NCI-H2196 (cell line): ENCODE data around the gene SIVA1.

Experiments
- DNase-seq: peaks from one replicate; lab custom pipeline; 2025; ENCODE audit not compliant: unreplicated experiment; lab: John Stamatoyannopoulos, UW

The SIVA1 gene, protein sequence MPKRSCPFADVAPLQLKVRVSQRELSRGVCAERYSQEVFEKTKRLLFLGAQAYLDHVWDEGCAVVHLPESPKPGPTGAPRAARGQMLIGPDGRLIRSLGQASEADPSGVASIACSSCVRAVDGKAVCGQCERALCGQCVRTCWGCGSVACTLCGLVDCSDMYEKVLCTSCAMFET

DNA sequence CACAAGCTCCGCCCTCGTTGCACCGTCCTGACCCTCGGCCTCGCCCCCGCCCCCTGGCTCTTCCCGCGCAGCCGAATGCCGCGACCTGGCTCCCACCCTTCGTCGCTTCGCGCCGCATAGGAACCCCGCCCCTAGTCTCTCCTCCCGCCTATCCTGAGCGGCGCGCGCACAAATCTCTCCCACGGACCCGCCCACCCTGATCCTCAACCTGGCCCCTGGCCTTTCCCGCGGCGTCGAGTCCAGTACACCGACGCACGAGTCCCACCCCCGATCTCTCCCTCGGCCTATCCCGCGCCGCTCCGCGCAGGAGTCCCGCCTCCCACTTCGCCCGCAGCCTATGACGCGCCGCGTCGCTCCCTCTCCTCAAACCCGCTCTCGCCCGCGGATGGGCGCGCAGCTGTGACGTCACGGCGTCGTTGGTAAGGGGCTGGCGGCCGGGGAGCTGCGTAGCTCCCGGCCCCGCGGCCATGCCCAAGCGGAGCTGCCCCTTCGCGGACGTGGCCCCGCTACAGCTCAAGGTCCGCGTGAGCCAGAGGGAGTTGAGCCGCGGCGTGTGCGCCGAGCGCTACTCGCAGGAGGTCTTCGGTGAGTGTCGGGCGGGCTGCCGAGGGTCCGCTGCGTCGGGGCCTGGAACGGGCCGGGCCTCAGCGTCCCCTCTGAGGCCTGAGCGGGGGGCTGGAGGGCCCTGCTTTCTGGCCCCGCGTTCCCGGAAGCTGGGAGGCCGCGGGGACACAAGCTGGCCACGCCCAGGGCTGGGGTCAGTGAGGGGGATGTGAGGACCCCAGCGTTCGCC, at the start of gene SIVA1:
Gene SIVA1 (plus strand): TSS at position 413 of the 793 bp plus-strand sequence. CDS start 55 bp downstream, at position 468.
- peak; percentile 99 for DNase-seq

DNA sequence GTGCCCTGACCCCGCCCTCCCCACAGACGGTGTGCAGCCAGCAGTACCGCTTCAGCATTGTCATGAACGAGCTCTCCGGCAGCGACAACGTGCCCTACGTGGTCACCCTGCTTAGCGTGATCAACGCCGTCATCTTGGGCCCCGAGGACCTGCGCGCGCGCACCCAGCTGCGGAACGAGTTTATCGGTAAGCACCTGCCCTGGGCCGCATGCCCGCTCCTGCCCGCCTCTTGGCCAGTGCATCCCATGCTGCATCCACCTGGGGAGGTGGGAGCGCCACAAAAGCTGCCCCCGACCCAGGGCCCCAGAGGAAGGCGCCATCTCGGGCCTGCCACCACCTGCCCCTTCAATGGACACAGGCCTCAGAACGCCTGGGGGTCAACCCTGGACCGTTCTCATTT, 49.7 kb upstream of the SIVA1 start:
- no peak for DNase-seq

DNA sequence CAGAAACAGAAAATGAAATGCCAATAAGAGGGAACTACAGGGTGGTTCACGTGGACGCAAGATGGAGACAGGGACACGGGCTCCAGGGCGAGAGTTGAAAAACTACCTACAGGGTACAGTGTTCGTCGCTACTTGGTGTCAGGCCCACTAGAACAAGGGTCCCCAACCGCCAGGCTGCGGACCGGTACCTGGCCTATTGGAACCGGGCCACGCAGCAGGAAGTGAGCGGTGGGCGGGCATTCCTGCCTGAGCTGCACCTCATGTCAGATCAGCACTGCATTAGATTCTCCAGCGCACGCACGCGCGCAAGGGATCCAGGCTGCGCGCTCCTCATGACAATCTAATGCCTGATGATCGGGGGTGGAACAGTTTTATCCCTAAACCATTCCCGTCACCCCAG, 48.7 kb upstream of the SIVA1 start:
- no peak for DNase-seq

DNA sequence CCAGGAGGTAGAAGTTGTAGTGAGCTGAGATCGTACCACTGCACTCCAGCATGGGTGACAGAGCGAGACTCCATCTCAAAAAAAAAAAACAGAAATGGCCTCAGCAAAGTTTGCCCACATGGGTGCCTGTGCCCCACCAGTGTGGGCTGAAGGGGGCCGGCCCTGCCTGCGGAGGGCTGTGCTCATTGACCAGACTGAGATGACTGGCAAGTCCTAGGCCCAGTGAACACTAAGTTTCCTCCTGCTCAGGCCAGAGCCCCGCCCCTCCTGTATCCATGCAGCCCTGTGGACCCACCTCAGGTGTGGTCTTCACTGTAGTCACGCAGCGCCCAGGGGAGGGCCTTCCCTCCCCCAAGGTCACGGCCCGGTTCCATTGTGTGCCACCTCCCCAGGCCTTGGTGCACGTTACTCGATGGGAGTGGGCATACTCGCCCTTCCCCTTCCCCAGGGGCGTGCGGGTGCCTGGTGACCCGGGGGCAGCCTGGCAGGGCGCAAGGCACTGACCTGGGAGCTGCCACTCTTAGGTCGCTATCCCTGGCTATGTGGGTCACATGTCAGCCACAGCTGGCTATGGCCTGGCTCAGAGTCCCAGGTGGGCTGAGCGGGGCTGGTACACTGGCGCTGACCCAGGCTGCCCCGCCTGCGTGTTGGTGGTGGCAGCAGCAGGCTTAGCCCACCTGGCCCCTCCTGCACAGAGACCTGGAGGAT, 47.5 kb upstream of the SIVA1 start:
- DNase-seq, result no peak

DNA sequence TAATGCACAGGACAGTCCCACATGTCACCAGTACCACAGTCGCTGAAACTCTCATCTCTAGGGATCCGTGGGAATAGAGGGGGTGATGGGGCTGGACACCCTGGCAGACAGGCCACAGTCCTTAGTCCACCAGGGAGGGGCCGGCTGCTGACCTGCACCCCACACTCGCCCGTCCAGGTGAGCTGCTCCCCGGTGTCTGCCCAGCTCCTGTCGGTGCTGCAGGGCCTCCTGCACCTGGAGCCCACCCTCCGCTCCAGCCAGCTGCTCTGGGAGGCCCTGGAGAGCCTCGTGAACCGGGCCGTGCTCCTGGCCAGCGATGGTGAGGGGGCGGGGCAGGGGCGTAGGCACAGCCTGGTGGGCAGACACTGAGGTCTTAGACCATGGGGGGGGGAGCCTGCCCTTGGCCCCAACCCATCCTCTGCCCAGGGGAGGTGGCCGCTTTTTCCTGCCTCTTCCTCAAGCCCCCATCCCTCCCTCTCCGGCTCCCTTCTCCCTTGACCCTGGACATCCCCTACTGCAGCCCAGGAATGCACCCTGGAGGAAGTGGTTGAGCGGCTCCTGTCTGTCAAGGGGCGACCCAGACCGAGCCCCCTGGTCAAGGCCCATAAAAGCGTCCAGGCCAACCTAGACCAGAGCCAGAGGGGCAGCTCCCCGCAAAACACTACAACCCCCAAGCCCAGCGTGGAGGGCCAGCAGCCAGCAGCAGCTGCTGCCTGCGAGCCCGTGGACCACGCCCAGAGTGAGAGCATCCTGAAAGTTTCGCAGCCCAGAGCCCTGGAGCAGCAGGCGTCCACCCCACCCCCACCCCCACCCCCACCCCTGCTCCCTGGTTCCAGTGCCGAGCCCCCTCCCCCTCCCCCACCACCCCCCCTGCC, 46.0 kb upstream of the SIVA1 start:
- DNase-seq, result no peak

DNA sequence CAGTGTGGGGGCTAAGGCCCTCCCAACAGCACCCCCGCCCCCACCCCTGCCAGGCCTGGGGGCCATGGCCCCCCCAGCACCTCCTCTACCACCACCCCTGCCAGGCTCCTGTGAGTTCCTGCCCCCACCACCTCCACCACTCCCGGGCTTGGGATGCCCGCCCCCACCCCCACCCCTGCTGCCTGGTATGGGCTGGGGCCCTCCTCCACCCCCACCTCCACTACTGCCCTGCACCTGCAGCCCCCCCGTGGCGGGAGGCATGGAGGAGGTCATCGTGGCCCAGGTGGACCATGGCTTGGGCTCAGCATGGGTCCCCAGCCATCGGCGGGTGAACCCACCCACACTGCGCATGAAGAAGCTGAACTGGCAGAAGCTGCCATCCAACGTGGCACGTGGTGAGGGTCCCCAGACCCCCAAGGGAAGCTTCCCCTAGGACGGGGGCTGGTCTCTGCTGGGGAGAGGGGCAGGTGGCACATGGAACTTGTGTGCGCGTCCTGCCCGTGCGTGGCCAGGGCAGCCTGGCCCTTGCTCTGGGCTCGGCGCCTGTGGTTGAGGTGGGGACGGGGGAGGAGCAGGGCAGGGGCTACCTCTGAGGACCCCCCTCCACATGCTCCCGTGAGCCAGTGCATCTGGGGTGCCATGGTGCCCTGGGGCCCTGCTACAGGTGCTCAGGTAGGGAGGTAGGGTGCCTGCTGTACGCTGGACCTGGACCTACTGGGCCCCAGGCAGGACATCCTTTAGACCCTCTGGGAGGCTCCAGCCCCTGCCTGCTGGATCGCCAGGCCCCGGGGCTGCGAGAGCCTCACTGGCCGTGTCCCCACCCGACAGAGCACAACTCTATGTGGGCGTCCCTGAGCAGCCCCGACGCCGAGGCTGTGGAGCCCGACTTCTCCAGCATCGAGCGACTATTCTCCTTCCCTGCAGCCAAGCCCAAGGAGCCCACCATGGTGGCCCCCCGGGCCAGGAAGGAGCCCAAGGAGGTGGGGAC, 45.0 kb upstream of the SIVA1 start:
- DNase-seq, result no peak

DNA sequence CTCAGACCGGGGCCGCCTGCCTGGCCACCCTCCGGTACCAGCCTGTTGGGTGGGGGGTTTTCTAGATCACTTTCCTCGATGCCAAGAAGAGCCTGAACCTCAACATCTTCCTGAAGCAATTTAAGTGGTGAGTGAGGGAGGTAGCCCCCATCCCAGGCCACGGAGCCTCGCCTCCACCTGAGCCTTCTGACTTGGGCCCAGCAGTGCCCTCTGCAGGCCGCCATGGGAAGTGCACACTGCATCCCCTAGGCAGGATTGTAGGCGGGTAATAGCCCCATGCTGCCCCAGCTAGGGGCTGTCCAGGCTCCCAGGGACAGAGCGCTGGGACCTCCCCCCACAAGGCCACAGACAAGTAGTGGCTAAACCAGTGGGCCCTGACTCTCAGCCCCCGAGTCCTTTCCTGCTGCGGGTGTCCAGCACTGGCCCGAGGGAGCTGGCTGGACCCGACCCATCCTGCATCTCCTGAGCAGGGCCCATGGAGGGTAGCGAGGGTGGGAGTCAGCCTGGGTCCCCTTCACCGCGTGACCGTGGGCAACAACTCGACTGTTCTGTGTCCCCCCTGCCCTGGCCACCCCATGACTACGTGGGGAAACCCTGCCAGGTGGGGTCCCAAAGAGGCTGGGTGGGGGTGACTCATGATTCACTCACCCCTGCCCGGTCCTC, 44.2 kb upstream of the SIVA1 start:
- peak; percentile 42 for DNase-seq

DNA sequence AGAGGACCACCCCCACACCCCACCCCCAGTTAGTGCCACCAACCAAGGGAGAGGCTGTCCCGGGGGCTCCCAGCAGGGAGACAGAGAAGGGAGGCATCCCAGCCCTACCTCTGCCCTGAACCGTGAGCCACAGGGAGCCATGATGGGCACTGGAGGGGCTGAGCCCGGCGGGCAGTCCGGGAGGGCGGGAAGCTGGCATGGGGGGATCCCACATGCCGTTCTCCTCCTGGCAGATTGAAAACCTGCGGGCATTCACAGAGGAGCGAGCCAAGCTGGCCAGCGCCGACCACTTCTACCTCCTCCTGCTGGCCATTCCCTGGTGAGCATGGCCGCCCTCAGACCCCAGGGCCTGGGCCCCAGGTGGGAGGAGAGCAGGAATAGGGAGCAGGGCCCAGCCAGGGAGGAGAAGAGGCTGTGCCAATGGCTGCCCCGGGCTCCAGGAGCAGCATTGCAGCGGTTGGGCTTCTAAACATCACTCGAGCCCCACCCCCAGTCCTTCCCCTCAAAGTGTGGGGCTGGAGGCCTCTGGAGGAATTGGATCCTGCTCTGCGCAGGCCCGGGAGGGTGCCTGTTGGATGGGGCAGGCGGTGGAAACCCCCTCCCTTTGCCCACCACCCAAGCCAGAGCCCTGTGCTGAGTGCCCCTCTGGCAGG, 43.4 kb upstream of the SIVA1 start:
- DNase-seq, result no peak

DNA sequence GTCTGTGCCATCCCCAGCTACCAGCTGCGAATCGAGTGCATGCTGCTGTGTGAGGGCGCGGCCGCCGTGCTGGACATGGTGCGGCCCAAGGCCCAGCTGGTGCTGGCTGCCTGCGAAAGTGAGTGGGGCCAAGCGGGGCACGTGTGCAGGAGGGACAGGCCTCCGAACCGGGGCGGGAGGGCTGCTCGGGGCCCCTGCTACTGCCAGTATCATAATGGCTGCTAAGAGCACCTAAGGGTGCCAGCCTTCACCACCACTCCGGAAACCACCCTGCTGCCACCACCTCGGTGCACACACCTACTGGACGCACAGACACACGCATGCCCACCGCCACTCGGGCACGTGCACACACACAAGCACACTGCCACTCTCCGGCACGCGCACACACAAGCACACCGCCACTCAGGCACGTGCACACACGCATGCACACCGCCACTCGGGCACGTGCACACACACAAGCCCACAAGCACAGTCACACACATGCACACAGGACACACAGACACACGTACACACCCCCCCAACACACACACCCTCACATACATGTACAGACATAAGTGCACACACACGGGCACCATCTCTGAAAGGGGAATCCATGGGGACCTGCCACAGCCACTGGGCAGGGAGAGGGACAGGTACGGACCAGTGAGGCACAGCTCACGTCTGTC, 42.7 kb upstream of the SIVA1 start:
- DNase-seq, result no peak

DNA sequence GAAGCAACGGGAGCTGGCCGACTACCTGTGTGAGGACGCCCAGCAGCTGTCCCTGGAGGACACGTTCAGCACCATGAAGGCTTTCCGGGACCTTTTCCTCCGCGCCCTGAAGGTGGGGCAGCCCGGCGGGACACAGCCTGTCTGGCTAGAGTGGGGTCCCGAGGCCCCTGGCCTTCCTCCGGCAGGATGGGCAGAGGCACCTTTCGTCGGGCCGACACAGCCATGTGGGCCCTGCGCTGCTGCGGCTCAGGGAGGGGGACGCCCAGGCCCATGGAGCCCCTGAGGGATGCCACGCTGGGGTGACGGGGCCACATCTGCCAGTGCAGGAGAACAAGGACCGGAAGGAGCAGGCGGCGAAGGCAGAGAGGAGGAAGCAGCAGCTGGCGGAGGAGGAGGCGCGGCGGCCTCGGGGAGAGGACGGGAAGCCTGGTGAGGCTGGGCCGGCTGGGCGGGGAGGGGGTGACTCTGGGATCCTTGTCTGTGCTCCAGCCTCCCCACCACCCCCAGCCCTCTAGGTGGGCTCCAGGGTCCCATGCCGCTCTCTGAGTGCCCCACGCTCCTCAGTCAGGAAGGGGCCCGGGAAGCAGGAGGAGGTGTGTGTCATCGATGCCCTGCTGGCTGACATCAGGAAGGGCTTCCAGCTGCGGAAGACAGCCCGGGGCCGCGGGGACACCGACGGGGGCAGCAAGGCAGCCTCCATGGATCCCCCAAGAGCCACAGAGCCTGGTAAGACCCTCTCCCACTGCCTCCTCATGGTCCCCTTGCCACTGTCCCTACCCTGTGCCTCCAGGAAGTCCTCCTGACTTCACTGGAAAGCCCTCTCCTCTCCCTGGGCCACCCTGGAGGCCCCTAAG, 39.8 kb upstream of the SIVA1 start:
- no peak for DNase-seq

DNA sequence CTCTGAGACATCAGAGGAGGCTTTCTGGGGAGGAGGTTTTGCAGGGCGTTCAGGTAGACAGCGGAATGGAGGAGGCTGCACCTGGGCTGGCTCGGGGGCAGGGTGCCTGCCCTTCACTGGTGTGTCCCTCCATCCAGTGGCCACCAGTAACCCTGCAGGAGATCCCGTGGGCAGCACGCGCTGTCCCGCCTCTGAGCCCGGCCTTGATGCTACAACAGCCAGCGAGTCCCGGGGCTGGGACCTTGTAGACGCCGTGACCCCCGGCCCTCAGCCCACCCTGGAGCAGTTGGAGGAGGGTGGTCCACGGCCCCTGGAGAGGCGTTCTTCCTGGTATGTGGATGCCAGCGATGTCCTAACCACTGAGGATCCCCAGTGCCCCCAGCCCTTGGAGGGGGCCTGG, 38.9 kb upstream of the SIVA1 start:
- DNase-seq, result no peak

DNA sequence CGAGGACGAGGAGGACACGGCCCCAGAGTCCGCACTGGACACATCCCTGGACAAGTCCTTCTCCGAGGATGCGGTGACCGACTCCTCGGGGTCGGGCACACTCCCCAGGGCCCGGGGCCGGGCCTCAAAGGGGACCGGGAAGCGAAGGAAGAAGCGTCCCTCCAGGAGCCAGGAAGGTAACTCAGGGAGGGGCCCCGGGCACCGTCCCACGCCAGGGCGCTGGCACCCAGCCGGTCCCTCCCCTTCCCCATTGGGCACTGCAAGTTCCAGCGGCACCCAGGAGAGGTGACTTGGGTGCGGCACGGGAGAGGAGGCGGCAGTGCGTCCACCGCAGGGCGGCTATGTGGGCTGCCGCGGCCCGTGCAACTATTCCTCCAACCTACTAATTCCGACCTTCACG, 38.3 kb upstream of the SIVA1 start:
- no peak for DNase-seq

DNA sequence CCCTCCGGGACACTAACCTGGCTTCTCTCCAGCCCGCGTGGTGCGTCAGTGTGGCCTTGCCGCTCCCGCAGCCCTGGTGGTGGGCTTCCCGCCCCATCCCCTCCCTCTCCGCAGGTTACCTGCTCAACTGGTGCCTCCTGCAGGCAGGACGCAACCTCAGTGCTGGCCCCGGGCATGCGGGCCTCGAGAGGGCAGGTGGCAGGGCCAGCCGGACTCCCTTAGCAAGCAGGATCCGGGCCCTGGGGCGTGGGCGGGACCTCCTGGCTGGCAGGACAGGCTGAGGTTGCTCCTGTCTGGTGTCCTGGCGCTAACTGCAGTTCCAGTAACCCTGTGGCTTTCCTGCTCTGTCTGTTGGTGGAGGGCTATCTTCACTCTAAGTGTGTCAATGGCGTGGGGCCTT, 37.5 kb upstream of the SIVA1 start:
- DNase-seq, result no peak

DNA sequence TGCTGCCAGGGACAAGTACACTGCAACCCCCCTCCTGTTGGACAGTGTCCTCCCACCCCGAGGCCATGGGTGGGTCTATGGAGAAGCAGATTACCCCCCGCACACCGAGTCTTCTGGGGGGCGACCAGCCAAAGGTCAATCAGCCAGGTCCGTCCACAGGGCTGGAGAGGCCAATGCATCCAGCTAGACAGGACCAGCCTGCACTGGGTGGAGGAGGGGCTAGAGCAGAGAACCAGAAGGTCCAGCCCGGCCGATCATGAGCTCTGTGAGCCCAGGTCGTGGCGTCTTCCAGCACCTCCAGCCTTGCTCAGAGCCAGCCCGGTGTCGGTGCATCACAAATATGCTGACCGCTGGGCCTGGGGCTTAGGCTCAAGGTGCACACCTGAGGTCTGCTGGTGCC, 37.1 kb upstream of the SIVA1 start:
- DNase-seq, result no peak

DNA sequence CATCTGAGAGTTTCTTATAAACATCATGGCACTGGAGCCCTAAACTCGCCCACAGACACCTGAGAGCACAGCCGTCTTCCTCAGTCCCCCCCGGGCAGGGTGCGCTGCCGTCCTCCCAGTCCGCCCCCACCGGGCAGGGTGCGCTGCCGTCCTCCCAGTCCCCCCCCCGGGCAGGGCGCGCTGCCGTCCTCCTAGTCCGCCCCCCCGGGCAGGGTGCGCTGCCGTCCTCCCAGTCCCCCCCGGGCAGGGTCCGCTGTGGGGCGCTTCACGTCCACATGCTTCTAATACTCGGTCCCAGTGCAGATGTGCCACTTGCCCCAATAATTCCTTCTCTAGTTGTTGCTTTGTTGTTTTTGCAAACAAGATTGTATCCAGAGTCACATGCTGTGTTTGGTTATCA, 35.8 kb upstream of the SIVA1 start:
- no peak for DNase-seq

DNA sequence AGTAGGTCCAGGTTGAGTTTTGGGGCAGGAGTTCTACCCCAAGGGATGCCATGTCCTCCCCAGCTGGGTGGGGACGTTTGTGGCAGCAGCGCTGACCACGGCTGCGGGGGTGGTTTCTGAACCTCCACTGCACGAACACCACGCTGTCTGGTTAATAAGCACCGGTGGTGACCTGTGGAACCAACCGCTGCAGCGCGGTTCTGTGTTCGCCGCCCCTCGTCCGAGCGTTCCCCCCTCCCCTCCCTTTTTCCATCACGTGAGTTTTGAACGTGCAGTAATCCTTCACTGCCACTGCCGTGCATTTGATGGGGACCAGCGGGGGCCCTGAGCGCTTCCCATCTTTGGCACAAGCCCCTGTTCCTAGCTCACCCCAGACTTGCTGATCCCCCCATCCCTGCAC, 35.3 kb upstream of the SIVA1 start:
- no peak for DNase-seq

DNA sequence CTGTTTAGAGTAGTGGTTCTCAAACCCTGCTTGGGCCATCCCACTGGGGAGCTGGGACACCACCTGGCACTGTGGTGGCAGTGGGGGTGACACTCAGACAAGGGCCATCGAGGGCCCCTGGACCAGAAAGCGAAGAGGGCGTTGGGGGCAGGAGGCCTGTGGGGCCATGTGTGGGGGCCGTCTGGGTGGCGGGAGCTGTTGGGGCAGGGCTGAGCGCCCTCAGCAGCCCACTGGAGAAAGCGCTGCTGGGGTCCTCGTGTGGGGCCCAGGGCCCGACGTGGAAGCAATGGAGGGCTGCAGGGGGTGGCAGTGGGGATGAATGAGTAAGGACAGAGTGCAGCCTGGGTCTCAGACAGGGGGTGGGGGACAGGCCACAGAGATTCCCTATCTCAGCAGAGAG, 34.8 kb upstream of the SIVA1 start:
- DNase-seq, result no peak

DNA sequence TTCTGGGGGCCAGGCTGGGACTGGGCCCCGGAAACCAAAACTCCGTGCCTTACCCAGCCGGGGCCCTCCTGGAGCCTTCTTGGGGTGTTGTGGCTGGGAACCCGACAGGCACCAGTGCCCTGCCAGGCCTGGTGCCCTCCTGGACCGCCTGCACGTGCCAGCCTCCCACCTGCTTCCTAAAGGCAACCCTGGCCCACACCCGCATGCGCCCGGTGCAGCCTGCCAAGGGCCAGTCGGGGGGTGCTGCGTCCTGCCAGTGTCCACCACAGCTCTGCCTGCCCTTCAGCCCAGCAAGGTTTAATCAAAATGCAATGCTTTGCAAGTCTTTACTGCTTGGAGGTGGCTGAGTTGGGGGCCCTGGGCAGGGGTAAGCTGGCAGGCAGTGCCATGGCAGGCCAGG, 34.1 kb upstream of the SIVA1 start:
- DNase-seq, result no peak
